ENCODE data around the gene RPL4.

GRCh38 chr15:66505818-66506217 lies 1.2 kb upstream of the RPL4 start:
- TF ChIP-seq POLR2AphosphoS5 (IDR thresholded peaks at IDR 0.05; ENCODE audit: borderline replicate concordance, low read depth, low read length) (no peak), EZH2 (IDR thresholded peaks at IDR 0.05) (no peak), FOXP2 (optimal IDR thresholded peaks at IDR 0.05; ENCODE audit: control extremely low read depth, extremely low read length, insufficient read depth) (no peak)
